GM23338 (cell line): Measurements from ENCODE around the gene FAM227B. TPM values are rescaled to one million over a fixed set of nuclear protein-coding genes. Genes with fewer than 3 reads are reported as not detected.

Source experiments
- ATAC-seq: fragments of 200-7000 bp; cut with Tn5 transposase; 3 replicates; pipeline ENCODE4 v1.9.1; 2020
- DNase-seq: peaks from one replicate; pipeline ENCODE4 v3.0.0-alpha.2; 2015; ENCODE audit warnings: low spot score
- H2AFZ ChIP-seq: fragments of 200-600 bp; sonication (generic); 2 replicates; pipeline ENCODE4 v1.8.0; 2016; ENCODE audit warnings: antibody characterized with exemption, mild to moderate bottlenecking, moderate library complexity
- H3F3A ChIP-seq: fragments of 200-600 bp; sonication (generic); replicated peaks from 2 replicates; pipeline ENCODE4 v1.8.0; 2017; ENCODE audit warnings: antibody characterized with exemption, mixed run types, low read depth
- H3K27ac ChIP-seq: fragments of 200-600 bp; sonication (generic); 2 replicates; pipeline ENCODE4 v1.6.1; 2016; ENCODE audit warnings: low read depth
- H3K27me3 ChIP-seq: fragments of 200-600 bp; sonication (generic); 2 replicates; pipeline ENCODE4 v1.8.0; 2016; ENCODE audit warnings: mild to moderate bottlenecking, mixed run types, moderate library complexity; ENCODE audit not compliant: insufficient read depth
- H3K36me3 ChIP-seq: fragments of 200-600 bp; sonication (generic); 2 replicates; pipeline ENCODE4 v1.8.0; 2016; ENCODE audit warnings: mild to moderate bottlenecking; ENCODE audit not compliant: insufficient read depth
- H3K4me1 ChIP-seq: fragments of 200-600 bp; sonication (generic); 2 replicates; pipeline ENCODE4 v1.8.0; 2016; ENCODE audit warnings: mild to moderate bottlenecking, moderate library complexity; ENCODE audit not compliant: insufficient read depth
- H3K4me2 ChIP-seq: fragments of 200-600 bp; sonication (generic); 2 replicates; pipeline ENCODE4 v1.7.1; 2017; ENCODE audit warnings: mixed run types
- H3K4me3 ChIP-seq: fragments of 200-600 bp; sonication (generic); 2 replicates; pipeline ENCODE4 v1.6.1; 2016; ENCODE audit warnings: mixed run types
- H3K79me2 ChIP-seq: fragments of 200-600 bp; sonication (generic); replicated peaks from 2 replicates; pipeline ENCODE4 v1.8.0; 2017; ENCODE audit warnings: mild to moderate bottlenecking; ENCODE audit not compliant: insufficient read depth
- H3K9me2 ChIP-seq: fragments of 200-600 bp; sonication (generic); 2 replicates; pipeline ENCODE4 v1.8.0; 2017; ENCODE audit not compliant: insufficient read depth
- H4K20me1 ChIP-seq: fragments of 200-600 bp; sonication (generic); replicated peaks from 2 replicates; pipeline ENCODE4 v1.8.0; 2017; ENCODE audit warnings: mild to moderate bottlenecking; ENCODE audit not compliant: insufficient read depth
- H3K27ac Mint-ChIP-seq: 2 replicates; pipeline ENCODE4 v1.8.0; 2020; ENCODE audit warnings: inconsistent platforms, mild to moderate bottlenecking, moderate library complexity, mixed read lengths
- H3K27me3 Mint-ChIP-seq: 3 replicates; pipeline ENCODE4 v1.8.0; 2022; ENCODE audit warnings: low read depth, mild to moderate bottlenecking, moderate library complexity, mixed read lengths, inconsistent platforms; ENCODE audit not compliant: insufficient read depth, poor library complexity
- H3K36me3 Mint-ChIP-seq: 3 replicates; pipeline ENCODE4 v1.8.0; 2021; ENCODE audit warnings: low read depth, mild to moderate bottlenecking, inconsistent platforms, moderate library complexity, mixed read lengths
- H3K4me1 Mint-ChIP-seq: 3 replicates; pipeline ENCODE4 v1.8.0; 2020; ENCODE audit warnings: mild to moderate bottlenecking, inconsistent platforms, mixed read lengths
- H3K4me3 Mint-ChIP-seq: 3 replicates; pipeline ENCODE4 v1.8.0; 2021; ENCODE audit warnings: moderate library complexity, mild to moderate bottlenecking, inconsistent platforms, mixed read lengths
- H3K9me3 Mint-ChIP-seq: 3 replicates; pipeline ENCODE4 v1.8.0; 2020; ENCODE audit warnings: moderate library complexity, mild to moderate bottlenecking, inconsistent platforms, mixed read lengths
- CREB1 ChIP-seq: fragments of 250-450 bp; sonication (Bioruptor Pico); IDR thresholded peaks from 2 replicates; pipeline ENCODE4 v1.5.0; 2020; ENCODE audit warnings: low read depth, mild to moderate bottlenecking, moderate library complexity
- EZH2 ChIP-seq: fragments of 200-600 bp; sonication (generic); IDR thresholded peaks from one replicate; pipeline ENCODE4 v1.8.0; 2017; ENCODE audit warnings: antibody characterized with exemption, mild to moderate bottlenecking, low read depth; ENCODE audit not compliant: unreplicated experiment
- EZH2phosphoT487 ChIP-seq: fragments of 200-600 bp; sonication (generic); IDR thresholded peaks from one replicate; pipeline ENCODE4 v1.8.1; 2018; ENCODE audit warnings: antibody characterized with exemption; ENCODE audit not compliant: unreplicated experiment
- NANOG ChIP-seq: IDR thresholded peaks from 2 replicates; pipeline ENCODE4 v1.6.1; 2016; ENCODE audit warnings: antibody characterized with exemption, borderline replicate concordance
- POLR2AphosphoS5 ChIP-seq: IDR thresholded peaks from 2 replicates; pipeline ENCODE4 v1.6.1; 2016; ENCODE audit warnings: antibody characterized with exemption, low read depth
- STAT1 ChIP-seq: IDR thresholded peaks from one replicate; pipeline ENCODE4 v1.6.1; 2016; ENCODE audit warnings: antibody characterized with exemption; ENCODE audit not compliant: unreplicated experiment
- ZNF114 ChIP-seq: fragments of 250-450 bp; sonication (Bioruptor Pico); IDR thresholded peaks from 2 replicates; pipeline ENCODE4 v1.5.0; 2020; ENCODE audit warnings: mild to moderate bottlenecking, moderate library complexity
- ZNF331 ChIP-seq: fragments of 250-450 bp; sonication (Bioruptor Pico); IDR thresholded peaks from 2 replicates; pipeline ENCODE4 v1.5.0; 2020; ENCODE audit warnings: low read depth, mild to moderate bottlenecking, moderate library complexity
- polyA plus RNA-seq: library from polyadenylated mRNA; unstranded; fragments of >200 nt; fragmentation: Nextera tagmentation; extraction: Ambion mirVana; gene quantifications from 2 replicates; pipeline ENCODE4 v1.2.1, GENCODE V29; 2016
- total RNA-seq: library from RNA; depleted of rRNA; stranded (reverse); fragments of >200 nt; shearing (Covaris generic); gene quantifications from 2 replicates; pipeline ENCODE4 v1.2.3, GENCODE V29; 2014
- TF ChIP-seq, protein P1 (sequence below), 2 experiments: fragments of 200-600 bp in 1 of 2; sonication (generic) in 1 of 2; conservative IDR thresholded peaks; 2 replicates each; pipeline versions ENCODE4 v1.5.1 to v1.6.1; 2016 to 2017; ENCODE audit warnings: antibody characterized with exemption in 2 of 2, low read depth in 2 of 2, mild to moderate bottlenecking in 2 of 2, moderate library complexity in 1 of 2
- TF ChIP-seq, protein P2 (sequence below): IDR thresholded peaks from 2 replicates; pipeline ENCODE4 v1.6.1; 2016; ENCODE audit warnings: antibody characterized with exemption
- TF ChIP-seq, protein P3 (sequence below): IDR thresholded peaks from one replicate; pipeline ENCODE4 v1.6.1; 2018; ENCODE audit warnings: antibody characterized with exemption; ENCODE audit not compliant: unreplicated experiment

Gene FAM227B
- total and polyA plus RNA-seq, 2 experiments from 2014 or later, result 2.6 to 10.2 TPM

DNA sequence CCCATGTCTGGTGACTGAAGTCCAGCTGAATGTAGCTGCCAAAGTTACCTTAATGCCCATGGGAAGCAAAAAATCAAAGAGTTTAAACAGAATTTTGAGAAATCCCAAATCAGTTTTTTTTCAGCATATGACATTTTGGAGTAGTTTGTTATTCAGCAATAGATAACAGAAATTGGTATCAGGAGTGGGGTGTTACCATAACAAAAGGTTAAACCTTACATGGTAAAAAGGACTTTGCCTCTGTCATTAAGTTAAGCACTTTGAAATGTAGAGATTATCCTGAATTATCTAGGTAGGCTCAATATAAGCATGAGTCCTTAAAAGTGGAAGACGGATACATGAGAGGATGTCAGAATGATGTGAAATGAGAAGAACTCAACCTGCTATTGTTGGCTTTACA is 32.3 kb upstream of the FAM227B start:
- H4K20me1 ChIP-seq, result no peaks in the 10 kb centered on the region
- no peak overlapping the region for H3K27ac ChIP-seq
- H3K4me2 ChIP-seq, result no peak overlapping the region
- Mint-ChIP-seq H3K27ac (no peak overlapping the region), H3K27me3 (no peaks in the 10 kb centered on the region), H3K36me3 (peaks cover 18% of the 10 kb centered on the region; the same call in 2 of the 3 replicates), H3K4me1 (no peaks in the 10 kb centered on the region), H3K4me3 (no peak overlapping the region), H3K9me3 (peaks cover 41% of the 10 kb centered on the region)
- no peak overlapping the region for H3K4me3 ChIP-seq
- ATAC-seq (no peak), DNase-seq (no peak)
- peaks cover 4% of the 10 kb centered on the region; the same call in 1 of the 2 replicates for H3K9me2 ChIP-seq
- no peak overlapping the region for H2AFZ ChIP-seq
- H3K27me3 ChIP-seq, result no peaks in the 10 kb centered on the region
- no peaks in the 10 kb centered on the region for H3F3A ChIP-seq
- H3K36me3 ChIP-seq, result no peaks in the 10 kb centered on the region; the same call in 1 of the 2 replicates
- H3K79me2 ChIP-seq, result no peaks in the 10 kb centered on the region
- H3K4me1 ChIP-seq, result no peaks in the 10 kb centered on the region
- TF ChIP-seq NANOG (no peak), CREB1 (CRISPR knock-in tag) (no peak), EZH2 (no peak), EZH2phosphoT487 (no peak)
- TF ChIP-seq, protein P1, sequence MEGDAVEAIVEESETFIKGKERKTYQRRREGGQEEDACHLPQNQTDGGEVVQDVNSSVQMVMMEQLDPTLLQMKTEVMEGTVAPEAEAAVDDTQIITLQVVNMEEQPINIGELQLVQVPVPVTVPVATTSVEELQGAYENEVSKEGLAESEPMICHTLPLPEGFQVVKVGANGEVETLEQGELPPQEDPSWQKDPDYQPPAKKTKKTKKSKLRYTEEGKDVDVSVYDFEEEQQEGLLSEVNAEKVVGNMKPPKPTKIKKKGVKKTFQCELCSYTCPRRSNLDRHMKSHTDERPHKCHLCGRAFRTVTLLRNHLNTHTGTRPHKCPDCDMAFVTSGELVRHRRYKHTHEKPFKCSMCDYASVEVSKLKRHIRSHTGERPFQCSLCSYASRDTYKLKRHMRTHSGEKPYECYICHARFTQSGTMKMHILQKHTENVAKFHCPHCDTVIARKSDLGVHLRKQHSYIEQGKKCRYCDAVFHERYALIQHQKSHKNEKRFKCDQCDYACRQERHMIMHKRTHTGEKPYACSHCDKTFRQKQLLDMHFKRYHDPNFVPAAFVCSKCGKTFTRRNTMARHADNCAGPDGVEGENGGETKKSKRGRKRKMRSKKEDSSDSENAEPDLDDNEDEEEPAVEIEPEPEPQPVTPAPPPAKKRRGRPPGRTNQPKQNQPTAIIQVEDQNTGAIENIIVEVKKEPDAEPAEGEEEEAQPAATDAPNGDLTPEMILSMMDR (conservative IDR thresholded peaks at IDR 0.05; ENCODE audit: low read depth in 2 of 2), result no peak
- TF ChIP-seq, protein P2, sequence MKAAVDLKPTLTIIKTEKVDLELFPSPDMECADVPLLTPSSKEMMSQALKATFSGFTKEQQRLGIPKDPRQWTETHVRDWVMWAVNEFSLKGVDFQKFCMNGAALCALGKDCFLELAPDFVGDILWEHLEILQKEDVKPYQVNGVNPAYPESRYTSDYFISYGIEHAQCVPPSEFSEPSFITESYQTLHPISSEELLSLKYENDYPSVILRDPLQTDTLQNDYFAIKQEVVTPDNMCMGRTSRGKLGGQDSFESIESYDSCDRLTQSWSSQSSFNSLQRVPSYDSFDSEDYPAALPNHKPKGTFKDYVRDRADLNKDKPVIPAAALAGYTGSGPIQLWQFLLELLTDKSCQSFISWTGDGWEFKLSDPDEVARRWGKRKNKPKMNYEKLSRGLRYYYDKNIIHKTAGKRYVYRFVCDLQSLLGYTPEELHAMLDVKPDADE, result no peak

DNA sequence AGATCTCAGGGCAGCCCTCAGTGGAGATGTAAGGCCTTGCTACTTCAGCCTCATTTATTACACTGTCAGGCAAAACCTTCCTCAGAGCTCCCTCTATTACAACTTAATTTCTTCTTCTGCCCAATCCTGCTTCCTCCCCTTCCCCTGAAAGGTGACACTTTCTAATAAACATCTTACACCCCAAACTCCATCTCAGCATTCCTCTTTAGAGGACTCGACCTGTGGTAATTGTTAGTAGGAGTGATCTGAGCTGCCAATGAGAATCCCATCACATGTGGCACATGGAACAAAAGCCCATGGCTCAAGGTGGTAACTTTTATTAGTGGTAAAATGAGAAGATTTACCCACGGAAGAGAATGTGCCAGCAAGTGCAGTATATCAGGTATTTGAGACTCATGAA is 30.1 kb upstream of the FAM227B start:
- H3K4me3 Mint-ChIP-seq, result no peak overlapping the region
- Histone ChIP-seq H3K27me3 (no peaks in the 10 kb centered on the region), H4K20me1 (no peaks in the 10 kb centered on the region), H3F3A (no peaks in the 10 kb centered on the region), H2AFZ (no peak overlapping the region), H3K4me3 (no peak overlapping the region), H3K4me1 (no peaks in the 10 kb centered on the region), H3K4me2 (no peak overlapping the region), H3K79me2 (no peaks in the 10 kb centered on the region), H3K27ac (no peak overlapping the region), H3K36me3 (no peaks in the 10 kb centered on the region; the same call in 1 of the 2 replicates), H3K9me2 (peaks cover 4% of the 10 kb centered on the region; the same call in 1 of the 2 replicates)
- ATAC-seq (no peak), DNase-seq (no peak)
- H3K9me3 Mint-ChIP-seq, result peaks cover 32% of the 10 kb centered on the region
- no peak overlapping the region for H3K27ac Mint-ChIP-seq
- peaks cover 16% of the 10 kb centered on the region; the same call in 2 of the 3 replicates for H3K36me3 Mint-ChIP-seq
- H3K4me1 Mint-ChIP-seq, result no peaks in the 10 kb centered on the region
- no peaks in the 10 kb centered on the region for H3K27me3 Mint-ChIP-seq
- TF ChIP-seq, protein P3, sequence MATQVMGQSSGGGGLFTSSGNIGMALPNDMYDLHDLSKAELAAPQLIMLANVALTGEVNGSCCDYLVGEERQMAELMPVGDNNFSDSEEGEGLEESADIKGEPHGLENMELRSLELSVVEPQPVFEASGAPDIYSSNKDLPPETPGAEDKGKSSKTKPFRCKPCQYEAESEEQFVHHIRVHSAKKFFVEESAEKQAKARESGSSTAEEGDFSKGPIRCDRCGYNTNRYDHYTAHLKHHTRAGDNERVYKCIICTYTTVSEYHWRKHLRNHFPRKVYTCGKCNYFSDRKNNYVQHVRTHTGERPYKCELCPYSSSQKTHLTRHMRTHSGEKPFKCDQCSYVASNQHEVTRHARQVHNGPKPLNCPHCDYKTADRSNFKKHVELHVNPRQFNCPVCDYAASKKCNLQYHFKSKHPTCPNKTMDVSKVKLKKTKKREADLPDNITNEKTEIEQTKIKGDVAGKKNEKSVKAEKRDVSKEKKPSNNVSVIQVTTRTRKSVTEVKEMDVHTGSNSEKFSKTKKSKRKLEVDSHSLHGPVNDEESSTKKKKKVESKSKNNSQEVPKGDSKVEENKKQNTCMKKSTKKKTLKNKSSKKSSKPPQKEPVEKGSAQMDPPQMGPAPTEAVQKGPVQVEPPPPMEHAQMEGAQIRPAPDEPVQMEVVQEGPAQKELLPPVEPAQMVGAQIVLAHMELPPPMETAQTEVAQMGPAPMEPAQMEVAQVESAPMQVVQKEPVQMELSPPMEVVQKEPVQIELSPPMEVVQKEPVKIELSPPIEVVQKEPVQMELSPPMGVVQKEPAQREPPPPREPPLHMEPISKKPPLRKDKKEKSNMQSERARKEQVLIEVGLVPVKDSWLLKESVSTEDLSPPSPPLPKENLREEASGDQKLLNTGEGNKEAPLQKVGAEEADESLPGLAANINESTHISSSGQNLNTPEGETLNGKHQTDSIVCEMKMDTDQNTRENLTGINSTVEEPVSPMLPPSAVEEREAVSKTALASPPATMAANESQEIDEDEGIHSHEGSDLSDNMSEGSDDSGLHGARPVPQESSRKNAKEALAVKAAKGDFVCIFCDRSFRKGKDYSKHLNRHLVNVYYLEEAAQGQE, result no peak
- TF ChIP-seq ZNF114 (no peak), STAT1 (no peak), POLR2AphosphoS5 (no peak), EZH2phosphoT487 (no peak), ZNF331 (no peak), CREB1 (CRISPR knock-in tag) (no peak)
